ENCODE measurements around the gene RPL27A. TPM values are rescaled to one million over a fixed set of nuclear protein-coding genes. Genes with fewer than 3 reads are reported as not detected.

RPL27A gene
- total RNA-seq, 1 donor from 2014 or later, result 1,393 TPM

DNA sequence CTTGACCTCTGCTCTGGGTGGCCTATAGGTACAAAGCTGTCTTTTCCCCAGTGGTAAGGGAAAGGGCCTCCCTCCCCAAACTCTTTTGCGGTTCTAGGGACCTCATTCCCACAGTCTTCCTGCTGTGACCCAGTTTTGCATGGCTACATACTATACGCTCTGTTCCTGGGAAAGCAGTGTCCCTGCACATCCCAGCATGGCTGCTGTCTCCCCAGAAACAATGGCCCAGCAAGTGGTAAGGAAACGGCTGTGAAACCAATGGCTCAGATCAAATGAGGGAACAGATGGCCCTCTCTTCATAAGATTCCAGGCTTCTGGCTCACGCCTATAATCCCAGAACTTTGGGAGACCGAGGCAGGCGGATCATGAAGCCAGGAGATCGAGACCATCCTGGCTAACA, 41.1 kb downstream of the RPL27A start:
- no peak overlapping the region for H3K4me3 ChIP-seq (ENCODE audit: low read depth, low read length)
- no peak for DNase-seq (ENCODE audit: low read depth)
- TF ChIP-seq, protein P1, sequence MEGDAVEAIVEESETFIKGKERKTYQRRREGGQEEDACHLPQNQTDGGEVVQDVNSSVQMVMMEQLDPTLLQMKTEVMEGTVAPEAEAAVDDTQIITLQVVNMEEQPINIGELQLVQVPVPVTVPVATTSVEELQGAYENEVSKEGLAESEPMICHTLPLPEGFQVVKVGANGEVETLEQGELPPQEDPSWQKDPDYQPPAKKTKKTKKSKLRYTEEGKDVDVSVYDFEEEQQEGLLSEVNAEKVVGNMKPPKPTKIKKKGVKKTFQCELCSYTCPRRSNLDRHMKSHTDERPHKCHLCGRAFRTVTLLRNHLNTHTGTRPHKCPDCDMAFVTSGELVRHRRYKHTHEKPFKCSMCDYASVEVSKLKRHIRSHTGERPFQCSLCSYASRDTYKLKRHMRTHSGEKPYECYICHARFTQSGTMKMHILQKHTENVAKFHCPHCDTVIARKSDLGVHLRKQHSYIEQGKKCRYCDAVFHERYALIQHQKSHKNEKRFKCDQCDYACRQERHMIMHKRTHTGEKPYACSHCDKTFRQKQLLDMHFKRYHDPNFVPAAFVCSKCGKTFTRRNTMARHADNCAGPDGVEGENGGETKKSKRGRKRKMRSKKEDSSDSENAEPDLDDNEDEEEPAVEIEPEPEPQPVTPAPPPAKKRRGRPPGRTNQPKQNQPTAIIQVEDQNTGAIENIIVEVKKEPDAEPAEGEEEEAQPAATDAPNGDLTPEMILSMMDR (conservative IDR thresholded peaks at IDR 0.05; ENCODE audit: low read depth, low read length), result no peak

DNA sequence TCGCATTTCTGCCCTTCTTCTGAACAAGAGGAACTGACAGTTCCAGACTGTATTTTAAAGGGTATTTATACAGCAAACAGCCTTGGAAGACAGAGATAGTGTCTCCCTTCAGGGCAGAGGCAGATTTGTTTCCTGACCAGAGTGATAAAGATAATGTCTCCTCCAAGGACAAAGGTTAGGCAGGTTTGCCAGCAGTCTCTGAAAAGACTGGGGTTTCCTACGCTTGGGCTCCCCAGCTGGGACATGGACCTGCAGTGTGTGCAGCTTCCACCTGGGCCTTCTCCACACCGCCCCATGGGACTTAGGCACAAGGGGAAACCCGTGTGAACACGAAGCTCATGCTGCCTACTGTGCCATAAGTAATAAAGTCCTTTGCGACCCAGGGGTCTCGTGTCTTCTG, 42.1 kb downstream of the RPL27A start:
- TF ChIP-seq, protein P1 (conservative IDR thresholded peaks at IDR 0.05; ENCODE audit: low read depth, low read length), result no peak
- H3K4me3 ChIP-seq (ENCODE audit: low read depth, low read length), result no peak overlapping the region
- DNase-seq (ENCODE audit: low read depth), result no peak

DNA sequence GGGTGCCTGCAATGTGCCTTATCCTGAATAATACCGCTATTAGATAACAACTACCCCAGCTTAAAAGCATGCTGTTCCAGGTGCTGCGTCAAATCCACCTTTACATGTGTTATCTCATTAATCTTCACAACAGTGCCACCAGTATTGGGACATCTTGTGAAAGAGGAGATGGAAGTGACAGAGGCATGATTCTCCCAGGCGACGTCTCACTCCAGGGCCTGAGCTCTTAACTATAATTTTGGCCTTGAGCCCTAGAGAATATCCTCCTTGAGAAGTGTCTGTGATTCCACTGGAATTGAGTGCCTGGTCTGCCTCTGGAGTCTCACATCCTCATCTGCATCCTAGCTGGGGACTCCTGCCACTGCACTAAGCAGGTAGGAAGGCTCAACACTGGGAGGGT, 43.8 kb downstream of the RPL27A start:
- DNase-seq (ENCODE audit: low read depth), result no peak
- TF ChIP-seq, protein P1 (conservative IDR thresholded peaks at IDR 0.05; ENCODE audit: low read depth, low read length), result no peak

DNA sequence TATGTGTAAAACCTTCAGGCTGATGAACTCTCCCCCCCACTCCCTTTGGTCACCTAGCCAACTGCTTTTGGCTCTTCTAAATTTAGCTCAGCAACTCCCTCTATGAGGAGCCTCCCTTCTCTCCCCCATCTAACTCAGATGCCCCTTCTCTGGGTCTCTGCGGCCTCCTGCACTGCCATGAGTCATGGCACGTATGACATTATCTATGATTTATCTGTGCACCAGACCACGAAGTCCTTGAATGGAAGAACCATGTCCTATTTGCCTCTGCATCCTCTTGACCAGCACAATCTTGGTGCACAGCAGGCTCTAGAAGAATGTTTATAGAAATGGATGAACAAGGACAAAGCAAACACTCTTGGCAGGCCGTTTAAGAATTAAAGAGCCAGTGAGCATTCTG, 46.0 kb downstream of the RPL27A start:
- H3K4me3 ChIP-seq (ENCODE audit: low read depth, low read length), result no peak overlapping the region
- no peak for DNase-seq (ENCODE audit: low read depth)
- TF ChIP-seq, protein P1 (conservative IDR thresholded peaks at IDR 0.05; ENCODE audit: low read depth, low read length), result no peak

More for the DNA sequence above, 43.8 kb downstream of the RPL27A start:
- H3K4me3 ChIP-seq (ENCODE audit: low read depth, low read length), result no peak overlapping the region

DNA sequence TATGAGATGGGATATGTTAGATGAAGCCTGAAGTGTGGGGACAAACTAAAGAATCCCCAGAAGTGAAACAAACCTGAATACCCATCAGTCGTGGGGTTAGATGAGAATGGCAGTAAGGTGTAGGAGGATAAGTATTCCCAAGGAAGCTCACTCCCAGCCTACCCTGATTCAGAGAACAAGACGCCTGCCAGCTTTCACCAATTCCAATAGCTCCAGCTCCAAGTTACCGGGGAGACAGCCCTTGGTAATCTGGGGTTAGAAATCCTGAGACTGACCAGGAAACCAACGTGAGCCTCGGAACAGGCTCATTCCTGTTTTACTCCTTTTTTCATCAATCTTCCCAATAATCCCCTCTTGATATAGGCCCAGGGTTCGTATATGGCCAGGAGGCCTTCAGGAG, 46.5 kb downstream of the RPL27A start:
- no peak for DNase-seq (ENCODE audit: low read depth)
- H3K4me3 ChIP-seq (ENCODE audit: low read depth, low read length), result no peak overlapping the region
- TF ChIP-seq, protein P1 (conservative IDR thresholded peaks at IDR 0.05; ENCODE audit: low read depth, low read length), result no peak

DNA sequence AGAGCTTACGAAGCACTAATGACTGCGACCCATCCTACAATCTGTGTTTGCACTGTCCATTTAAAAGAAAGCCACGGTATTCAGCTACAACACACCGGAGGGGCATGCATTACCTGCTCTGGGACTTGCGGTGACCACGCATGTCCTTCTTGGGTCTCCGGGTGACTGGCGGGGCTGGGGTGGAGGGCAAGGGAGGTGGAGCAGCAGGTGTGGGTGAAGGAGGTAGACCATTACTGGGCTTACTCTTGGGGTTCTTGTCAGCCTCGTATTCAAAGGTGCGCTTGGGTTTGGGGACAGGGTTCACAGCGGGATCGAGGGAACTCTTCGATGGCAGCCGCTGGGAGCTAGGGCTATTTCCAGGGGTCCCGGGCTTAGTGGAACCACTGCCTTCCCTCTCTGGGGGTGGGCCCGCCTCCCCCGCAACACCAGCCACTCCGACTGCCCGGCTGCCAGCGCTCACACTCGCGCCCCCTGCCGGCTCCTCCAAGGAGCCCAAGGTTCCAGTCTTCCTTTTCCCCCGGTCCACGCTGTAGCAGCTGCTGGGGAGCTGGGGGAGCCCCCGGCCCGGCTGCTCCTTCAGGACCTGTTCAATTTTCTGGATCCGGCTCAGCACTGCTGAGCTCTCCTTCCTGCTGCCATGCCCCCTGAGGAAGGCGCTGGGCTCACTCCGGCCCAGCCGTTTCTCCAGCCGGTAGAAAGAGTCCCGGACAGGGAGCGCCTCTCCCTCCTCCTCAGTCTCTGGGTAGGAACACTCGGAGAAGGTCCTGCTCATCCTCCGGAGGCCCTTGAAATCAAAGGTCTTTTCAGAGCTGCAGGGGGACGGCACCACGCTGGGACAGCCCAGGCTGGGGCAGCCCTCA, 47.5 kb downstream of the RPL27A start:
- TF ChIP-seq, protein P1 (conservative IDR thresholded peaks at IDR 0.05; ENCODE audit: low read depth, low read length), result no peak
- H3K4me3 ChIP-seq (ENCODE audit: low read depth, low read length), result no peak overlapping the region
- DNase-seq (ENCODE audit: low read depth), result no peak

DNA sequence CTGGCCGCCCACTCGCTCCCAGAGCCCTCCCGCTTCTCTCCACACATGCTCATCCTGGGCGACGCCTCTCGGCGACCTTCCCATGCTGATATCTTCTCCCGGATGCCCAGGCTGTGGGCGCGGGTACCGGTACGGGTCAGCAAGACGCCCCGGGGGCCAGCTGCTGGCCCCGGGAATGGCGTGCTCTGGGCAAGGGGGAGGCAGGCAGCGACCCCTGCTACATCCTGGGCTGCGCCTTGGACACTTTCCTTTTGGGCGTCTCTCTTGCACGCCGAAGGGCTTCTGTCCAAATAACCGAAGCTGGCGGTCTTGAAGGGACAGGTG, 48.1 kb downstream of the RPL27A start:
- TF ChIP-seq, protein P1 (conservative IDR thresholded peaks at IDR 0.05; ENCODE audit: low read depth, low read length), result no peak
- DNase-seq (ENCODE audit: low read depth), result no peak
- H3K4me3 ChIP-seq (ENCODE audit: low read depth, low read length), result no peak overlapping the region
